ENCODE data around the gene MBNL1.

The MBNL1 gene

GRCh38 chr3:152398495-152398894 lies 129.8 kb downstream of the MBNL1 start:
- Histone ChIP-seq H4K20me1 (ENCODE audit: control insufficient read depth, insufficient read depth, low read depth, low read length) (0 out of 2 replicates have a peak, but pooled peaks cover 8% of the 10 kb centered on the region), H3K36me3 (ENCODE audit: control insufficient read depth, low read length) (peaks cover 57% of the 10 kb centered on the region), H3K4me3 (ENCODE audit: low read length) (no peak overlapping the region), H3K4me2 (ENCODE audit: low read length) (no peak overlapping the region), H3K27me3 (ENCODE audit: control insufficient read depth, low read length) (no peaks in the 10 kb centered on the region), H3F3A (ENCODE audit: control insufficient read depth, insufficient read depth) (peaks cover 5% of the 10 kb centered on the region; the same call in 1 of the 2 replicates), H3K9me2 (replicated peaks; ENCODE audit: control insufficient read depth, low read length) (no peaks in the 10 kb centered on the region), H3K9me3 (ENCODE audit: control insufficient read depth, insufficient read depth, low read length) (no peaks in the 10 kb centered on the region), H3K79me2 (ENCODE audit: control insufficient read depth, low read length) (peaks cover 98% of the 10 kb centered on the region), H3K27ac (ENCODE audit: low read depth, low read length) (no peak overlapping the region), H3K4me1 (ENCODE audit: control insufficient read depth, low read length) (peaks cover 54% of the 10 kb centered on the region)
- no peak for TF ChIP-seq EZH2phosphoT487 (IDR thresholded peaks at IDR 0.05; ENCODE audit: borderline replicate concordance, low read length)
- TF ChIP-seq, protein P1, sequence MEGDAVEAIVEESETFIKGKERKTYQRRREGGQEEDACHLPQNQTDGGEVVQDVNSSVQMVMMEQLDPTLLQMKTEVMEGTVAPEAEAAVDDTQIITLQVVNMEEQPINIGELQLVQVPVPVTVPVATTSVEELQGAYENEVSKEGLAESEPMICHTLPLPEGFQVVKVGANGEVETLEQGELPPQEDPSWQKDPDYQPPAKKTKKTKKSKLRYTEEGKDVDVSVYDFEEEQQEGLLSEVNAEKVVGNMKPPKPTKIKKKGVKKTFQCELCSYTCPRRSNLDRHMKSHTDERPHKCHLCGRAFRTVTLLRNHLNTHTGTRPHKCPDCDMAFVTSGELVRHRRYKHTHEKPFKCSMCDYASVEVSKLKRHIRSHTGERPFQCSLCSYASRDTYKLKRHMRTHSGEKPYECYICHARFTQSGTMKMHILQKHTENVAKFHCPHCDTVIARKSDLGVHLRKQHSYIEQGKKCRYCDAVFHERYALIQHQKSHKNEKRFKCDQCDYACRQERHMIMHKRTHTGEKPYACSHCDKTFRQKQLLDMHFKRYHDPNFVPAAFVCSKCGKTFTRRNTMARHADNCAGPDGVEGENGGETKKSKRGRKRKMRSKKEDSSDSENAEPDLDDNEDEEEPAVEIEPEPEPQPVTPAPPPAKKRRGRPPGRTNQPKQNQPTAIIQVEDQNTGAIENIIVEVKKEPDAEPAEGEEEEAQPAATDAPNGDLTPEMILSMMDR (IDR thresholded peaks at IDR 0.05; ENCODE audit: low read depth, low read length, poor library complexity, severe bottlenecking): no peak

DNA sequence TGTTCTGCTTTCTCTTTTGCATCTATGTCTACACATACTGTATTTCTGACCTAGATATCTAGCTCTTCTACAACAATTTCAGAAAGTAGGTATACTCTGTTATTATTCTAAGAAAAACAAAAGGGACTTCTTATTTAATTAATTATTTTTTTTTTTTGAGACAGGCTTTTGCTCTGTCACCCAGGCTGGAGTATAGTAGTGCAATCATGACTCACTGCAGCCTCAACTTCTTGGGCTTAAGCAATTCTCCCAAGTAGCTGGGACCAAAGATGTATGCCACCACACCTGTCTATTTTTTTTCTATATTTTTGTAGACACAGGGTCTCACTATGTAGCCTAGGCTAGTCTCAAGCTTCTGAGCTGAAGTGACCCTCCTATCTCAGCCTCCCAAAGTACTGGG lies 130.6 kb downstream of the MBNL1 start:
- Histone ChIP-seq H3K27me3 (ENCODE audit: control insufficient read depth, low read length) (no peaks in the 10 kb centered on the region), H3K4me1 (ENCODE audit: control insufficient read depth, low read length) (peaks cover 49% of the 10 kb centered on the region), H3K9me2 (replicated peaks; ENCODE audit: control insufficient read depth, low read length) (no peaks in the 10 kb centered on the region), H3K27ac (ENCODE audit: low read depth, low read length) (no peak overlapping the region), H3F3A (ENCODE audit: control insufficient read depth, insufficient read depth) (peaks cover 5% of the 10 kb centered on the region; the same call in 1 of the 2 replicates), H3K4me3 (ENCODE audit: low read length) (no peak overlapping the region), H3K4me2 (ENCODE audit: low read length) (no peak overlapping the region), H3K9me3 (ENCODE audit: control insufficient read depth, insufficient read depth, low read length) (no peaks in the 10 kb centered on the region), H3K36me3 (ENCODE audit: control insufficient read depth, low read length) (peaks cover 51% of the 10 kb centered on the region), H4K20me1 (ENCODE audit: control insufficient read depth, insufficient read depth, low read depth, low read length) (0 out of 2 replicates have a peak, but pooled peaks cover 8% of the 10 kb centered on the region), H3K79me2 (ENCODE audit: control insufficient read depth, low read length) (peaks cover 98% of the 10 kb centered on the region)
- no peak for TF ChIP-seq EZH2phosphoT487 (IDR thresholded peaks at IDR 0.05; ENCODE audit: borderline replicate concordance, low read length)
- TF ChIP-seq, protein P1 (IDR thresholded peaks at IDR 0.05; ENCODE audit: low read depth, low read length, poor library complexity, severe bottlenecking): no peak

- Histone ChIP-seq H3K9me2 (replicated peaks; ENCODE audit: control insufficient read depth, low read length) (no peaks in the 10 kb centered on the region), H3K4me1 (ENCODE audit: control insufficient read depth, low read length) (peaks cover 47% of the 10 kb centered on the region), H3F3A (ENCODE audit: control insufficient read depth, insufficient read depth) (peaks cover 5% of the 10 kb centered on the region; the same call in 1 of the 2 replicates), H4K20me1 (ENCODE audit: control insufficient read depth, insufficient read depth, low read depth, low read length) (peaks cover 9% of the 10 kb centered on the region; the same call in 1 of the 2 replicates), H3K4me2 (ENCODE audit: low read length) (no peak overlapping the region), H3K27ac (ENCODE audit: low read depth, low read length) (no peak overlapping the region), H3K4me3 (ENCODE audit: low read length) (no peak overlapping the region), H3K79me2 (ENCODE audit: control insufficient read depth, low read length) (peaks cover 97% of the 10 kb centered on the region), H3K27me3 (ENCODE audit: control insufficient read depth, low read length) (no peaks in the 10 kb centered on the region), H3K36me3 (ENCODE audit: control insufficient read depth, low read length) (peaks cover 48% of the 10 kb centered on the region), H3K9me3 (ENCODE audit: control insufficient read depth, insufficient read depth, low read length) (no peaks in the 10 kb centered on the region)
- TF ChIP-seq EZH2phosphoT487 (IDR thresholded peaks at IDR 0.05; ENCODE audit: borderline replicate concordance, low read length): no peak
- TF ChIP-seq, protein P1 (IDR thresholded peaks at IDR 0.05; ENCODE audit: low read depth, low read length, poor library complexity, severe bottlenecking): no peak
Observed at GRCh38 chr3:152400887-152401286, 132.2 kb downstream of the MBNL1 start.
